MV-4-11 (cell line): ENCODE measurements around the gene CCR7.

Source experiments
- DNase-seq: peaks from one replicate; lab custom pipeline; 2025; lab: John Stamatoyannopoulos, UW

CCR7 gene

DNA sequence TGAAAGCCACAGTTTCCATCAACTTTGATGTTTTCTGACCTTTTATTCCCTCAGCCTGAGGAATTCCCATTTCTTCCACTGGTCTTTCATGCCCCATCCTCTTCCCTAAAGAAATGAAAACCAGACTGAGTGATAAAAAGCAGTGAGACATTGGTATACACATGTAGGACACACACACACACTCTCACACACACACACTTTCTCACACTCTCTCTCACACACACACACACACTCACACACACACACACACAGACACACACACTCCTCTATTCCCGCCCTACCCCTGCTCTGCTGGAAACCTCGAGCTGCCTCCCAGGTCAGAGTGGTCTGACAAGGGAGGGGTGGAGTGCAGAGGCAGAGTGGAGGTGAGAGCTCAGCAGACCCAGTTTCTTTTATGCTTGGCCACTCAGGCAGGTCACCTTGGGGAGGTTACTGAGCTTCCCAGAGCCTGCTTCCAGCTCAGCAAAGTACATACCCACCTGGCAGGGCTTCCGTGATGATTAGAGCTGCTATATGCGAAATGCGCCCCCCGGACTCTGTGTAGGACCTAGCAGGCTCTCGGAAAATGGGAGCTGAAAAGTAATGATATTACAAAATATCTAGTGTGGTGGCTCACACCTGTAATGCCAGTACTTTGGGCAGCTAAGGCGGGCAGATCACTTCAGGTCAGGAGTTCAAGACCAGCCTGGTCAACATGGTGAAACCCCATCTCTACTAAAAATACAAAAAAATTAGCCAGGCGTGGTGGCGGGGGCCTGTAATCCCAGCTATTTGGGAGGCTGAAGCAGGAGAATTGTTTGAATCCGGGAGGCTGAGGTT lies 30.7 kb downstream of the CCR7 start:
- DNase-seq = no peak

DNA sequence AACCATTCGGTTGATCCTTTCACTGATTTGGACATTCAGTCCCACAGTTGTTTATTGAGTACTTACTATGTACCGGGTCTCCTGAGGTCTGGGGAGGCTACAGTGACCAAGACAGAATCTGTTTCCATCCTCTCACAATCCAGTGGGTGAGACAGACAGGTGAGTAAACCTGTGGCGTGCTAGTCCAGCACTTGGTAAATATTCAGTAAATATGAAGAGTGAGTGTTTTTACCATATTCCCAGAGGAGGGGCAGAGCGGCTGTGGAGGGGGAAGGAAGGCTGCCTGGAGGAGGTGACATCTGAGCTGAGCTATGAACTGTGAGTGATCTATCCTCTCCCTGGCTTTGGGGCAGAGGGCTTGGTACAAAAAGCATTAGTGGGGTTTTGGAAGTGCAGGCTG lies 31.4 kb downstream of the CCR7 start:
- no peak for DNase-seq

- peak; percentile 29 for DNase-seq
Observed at GRCh38 chr17:40532520-40533253, 32.6 kb downstream of the CCR7 start.

- no peak for DNase-seq
Observed at GRCh38 chr17:40531051-40531991, 34.0 kb downstream of the CCR7 start.

DNA sequence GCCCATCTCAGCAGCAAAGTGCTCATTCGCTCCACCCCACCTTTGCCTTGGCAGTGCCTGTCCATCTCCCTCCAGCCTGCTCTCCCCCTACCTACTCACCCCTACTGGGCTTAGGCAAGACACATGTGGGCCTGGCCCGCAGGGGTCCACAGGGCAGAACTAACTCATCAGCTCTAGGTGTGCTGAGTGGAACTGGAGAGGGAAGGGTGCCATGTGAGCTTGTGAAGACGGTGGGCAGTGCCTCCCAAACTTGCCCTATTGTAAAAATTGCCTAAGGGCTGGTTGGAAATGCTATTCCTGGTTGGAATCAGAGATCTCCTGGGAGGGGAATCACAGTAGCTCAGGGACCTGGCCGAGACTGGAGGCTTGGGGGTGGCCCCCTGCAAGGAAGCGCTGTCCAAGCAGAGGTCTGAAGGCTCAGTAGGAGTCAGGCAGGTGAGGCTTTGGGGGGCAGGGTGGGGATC lies 34.7 kb downstream of the CCR7 start:
- DNase-seq = no peak

- no peak for DNase-seq
Observed at GRCh38 chr17:40529991-40530390, 35.3 kb downstream of the CCR7 start.

DNA sequence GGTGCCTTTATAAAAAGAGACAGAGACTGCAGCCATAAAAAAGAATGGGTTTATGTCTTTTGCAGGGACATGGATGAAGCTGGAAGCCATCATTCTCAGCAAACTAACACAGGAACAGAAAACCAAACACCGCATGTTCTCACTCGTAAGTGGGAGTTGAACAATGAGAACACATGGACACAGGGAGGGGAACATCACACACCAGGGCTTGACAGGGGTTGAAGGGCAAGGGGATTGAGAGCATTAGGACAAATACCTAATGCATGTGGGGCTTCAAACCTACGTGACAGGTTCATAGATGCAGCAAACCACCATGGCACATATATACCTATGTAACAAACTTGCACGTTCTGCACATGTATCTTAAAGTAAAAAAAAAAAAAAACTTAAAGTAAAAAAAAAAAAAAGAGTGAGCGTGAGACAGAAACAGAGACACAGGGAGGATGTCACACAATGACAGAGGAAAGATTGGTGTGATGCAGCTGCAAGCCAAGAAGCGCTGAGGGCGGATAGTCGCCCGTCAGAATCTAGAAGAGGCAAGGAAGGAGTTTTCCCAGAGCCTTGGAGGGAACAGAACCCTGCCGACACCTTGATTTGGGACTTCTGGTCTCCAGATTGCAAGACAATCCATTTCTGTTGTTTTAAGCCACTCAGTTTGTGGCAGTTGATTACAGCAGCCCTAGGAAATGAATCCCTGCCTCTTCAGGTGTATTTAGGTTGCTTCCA lies 36.4 kb downstream of the CCR7 start:
- DNase-seq = no peak

DNA sequence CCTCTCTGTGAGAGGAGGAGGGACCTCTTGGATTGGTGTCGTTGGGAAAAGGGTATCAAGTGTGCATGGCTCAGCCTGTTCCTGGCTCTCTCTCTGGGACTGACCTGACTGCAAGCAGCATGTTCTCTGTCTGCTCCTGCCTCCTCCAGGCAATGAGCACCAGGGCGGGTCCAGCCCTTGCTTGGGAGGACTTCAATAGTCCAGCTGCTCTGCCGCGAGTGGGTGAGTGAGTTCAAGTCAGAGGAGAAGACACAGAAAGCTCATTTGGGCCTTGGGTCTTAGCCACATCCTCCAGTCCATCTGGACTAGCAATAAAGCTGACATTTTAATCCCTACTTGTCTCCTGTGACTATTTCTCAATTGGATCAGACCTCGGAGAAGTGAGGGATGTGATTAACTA lies 38.6 kb downstream of the CCR7 start:
- peak; percentile 73 for DNase-seq

DNA sequence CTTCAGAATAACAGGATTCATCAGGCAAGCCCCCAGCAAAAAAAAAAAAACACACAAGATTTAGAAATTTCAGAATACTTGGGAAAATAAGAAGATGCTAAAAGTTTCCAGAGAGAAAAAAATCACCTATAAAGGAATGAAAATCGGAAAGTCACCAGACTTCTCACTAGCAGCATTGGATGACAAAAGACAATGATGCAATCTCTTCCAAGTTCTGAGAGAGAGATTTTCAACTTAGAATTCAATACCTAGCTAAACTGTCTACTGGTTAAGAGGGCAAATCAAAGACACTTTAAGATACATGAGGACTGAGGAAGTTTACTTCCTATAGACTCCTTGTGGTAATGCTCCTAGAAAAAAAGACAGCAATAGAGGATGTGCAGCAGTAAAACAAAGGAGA lies 40.0 kb downstream of the CCR7 start:
- DNase-seq = peak; percentile 13

DNA sequence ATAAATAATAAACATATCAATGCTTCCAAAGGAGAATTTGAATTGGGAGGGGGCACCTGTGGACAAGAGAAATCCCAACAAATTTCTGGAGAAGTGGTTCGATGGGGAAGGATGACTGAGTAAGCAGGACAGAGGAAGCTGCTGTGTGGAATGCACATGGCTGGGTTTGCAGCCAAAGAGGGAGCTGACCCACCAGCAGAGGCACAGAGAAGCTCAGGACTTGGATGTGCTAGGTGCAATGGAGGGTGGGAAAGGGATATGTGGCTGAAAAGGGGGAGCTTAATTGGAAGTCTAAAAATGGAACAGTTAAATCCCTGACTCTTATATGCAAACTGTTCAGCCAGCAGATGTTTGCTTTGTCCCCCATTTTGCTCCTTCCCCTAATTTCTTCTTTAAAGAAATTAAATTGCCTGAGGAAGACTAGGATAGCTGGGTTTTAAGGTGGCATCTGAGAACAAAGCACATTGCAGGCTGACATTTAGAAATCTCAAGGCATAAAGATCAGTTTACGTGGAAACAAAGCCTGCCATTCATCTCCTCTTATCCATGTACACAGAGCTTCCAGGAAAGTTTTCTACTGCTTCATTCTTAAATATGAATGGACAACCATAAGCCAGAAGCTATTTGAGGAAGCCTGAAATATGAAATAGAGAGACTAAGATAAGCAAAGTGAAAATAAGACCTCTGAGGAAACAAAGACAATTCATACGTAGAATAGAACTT lies 40.9 kb downstream of the CCR7 start:
- DNase-seq = no peak

- DNase-seq = no peak
Observed at GRCh38 chr17:40522961-40523310, 42.3 kb downstream of the CCR7 start.

- no peak for DNase-seq
Observed at GRCh38 chr17:40522250-40522960, 42.9 kb downstream of the CCR7 start.

DNA sequence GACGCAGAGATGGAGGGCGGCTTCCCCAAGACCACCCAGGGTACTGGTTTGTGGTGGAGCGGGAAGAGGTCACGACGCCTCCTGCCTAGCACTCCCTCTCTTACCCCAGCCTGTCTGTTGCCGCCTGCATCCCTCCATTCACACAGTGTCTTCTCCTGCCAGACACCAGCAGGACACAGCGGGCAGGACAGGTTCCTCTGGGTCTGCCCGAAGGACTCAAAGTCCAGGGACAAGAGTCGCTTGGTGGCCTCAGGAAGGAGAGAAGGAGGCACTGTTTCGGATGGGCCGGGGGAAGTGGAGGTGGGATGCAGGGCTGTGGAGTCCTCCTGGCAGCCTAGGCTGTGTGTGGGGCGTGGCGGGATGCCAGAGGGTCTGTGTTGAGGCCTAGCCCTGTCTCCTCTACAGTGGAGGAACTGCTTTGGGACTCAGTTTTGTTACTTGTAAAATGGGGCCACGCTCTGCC lies 44.2 kb downstream of the CCR7 start:
- no peak for DNase-seq

DNA sequence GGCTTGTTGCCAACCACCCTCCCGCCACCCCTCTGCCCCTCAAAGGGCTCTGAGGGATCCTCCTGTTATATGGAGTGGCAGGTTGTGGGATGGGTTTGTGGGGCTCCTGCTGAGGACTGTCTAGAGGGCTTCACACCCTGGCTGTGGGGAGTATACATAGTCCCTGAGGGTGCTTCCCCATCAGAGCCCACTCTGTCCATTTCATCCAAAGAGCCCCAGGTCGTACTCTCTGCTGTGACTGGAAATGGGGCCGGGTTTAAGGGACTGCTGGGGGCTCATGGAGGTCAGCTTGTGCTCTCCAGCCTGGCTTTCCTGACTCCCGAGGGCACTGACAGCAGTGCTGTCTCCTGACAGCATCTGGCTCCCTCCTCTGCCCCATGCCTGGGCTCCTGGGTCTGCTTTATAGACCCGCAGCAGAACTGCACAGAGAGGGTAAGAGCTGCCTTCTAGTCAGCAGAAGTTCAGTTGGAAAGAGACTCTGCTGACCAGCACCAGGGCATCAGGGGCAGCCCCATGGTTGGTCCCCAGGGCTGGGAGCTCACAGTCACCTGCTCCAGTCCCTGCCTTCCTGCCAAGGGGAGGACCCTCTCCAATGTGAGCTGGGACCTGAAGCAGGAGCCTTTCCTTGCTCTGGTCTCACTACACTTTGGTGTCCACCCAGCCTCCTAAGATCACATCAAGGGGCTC lies 46.0 kb downstream of the CCR7 start:
- DNase-seq = no peak

GRCh38 chr17:40518401-40519088 lies 46.7 kb downstream of the CCR7 start:
- no peak for DNase-seq

GRCh38 chr17:40517981-40518380 lies 47.3 kb downstream of the CCR7 start:
- DNase-seq = peak; percentile 38

DNA sequence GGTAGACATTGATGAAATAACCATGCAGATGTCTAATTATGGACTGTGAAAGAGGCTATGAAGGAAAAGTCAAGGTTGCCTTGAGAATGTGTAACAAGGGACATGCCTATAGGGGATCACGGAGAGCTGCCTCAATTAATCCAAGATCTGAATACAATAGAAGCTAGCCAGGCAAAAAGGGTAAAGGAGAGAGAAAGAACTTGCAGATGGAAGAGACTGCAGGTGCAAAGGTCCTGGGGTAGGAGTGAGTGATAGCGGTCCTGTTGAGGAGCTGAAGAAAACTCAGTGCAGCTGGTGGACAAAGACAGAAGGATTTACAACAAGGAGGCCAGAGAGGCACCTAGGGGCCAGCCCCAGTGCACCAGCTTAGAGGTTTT lies 48.0 kb downstream of the CCR7 start:
- no peak for DNase-seq

GRCh38 chr17:40516581-40517285 lies 48.5 kb downstream of the CCR7 start:
- DNase-seq = peak; percentile 93
